Activated naive CD8-positive, alpha-beta T cell treated with anti-CD3 and anti-CD28 coated beads for 36 hours (primary cell): ENCODE results near the gene PLP1. TPM values are rescaled to one million over a fixed set of nuclear protein-coding genes. Genes with fewer than 3 reads are reported as not detected.
"Not testable (repeated sequence)": the region's sequence is repeated elsewhere in the genome, so short reads cannot be mapped to it uniquely, and the experiment has no call there.

Source experiments
- DNase-seq: peaks from one replicate; pipeline ENCODE4 v3.0.0; 2021
- H3K27ac Mint-ChIP-seq: one replicate; pipeline ENCODE4 v1.8.0; 2022; ENCODE audit warnings: mild to moderate bottlenecking, moderate library complexity, mixed read lengths
- H3K27me3 Mint-ChIP-seq: one replicate; pipeline ENCODE4 v1.8.0; 2022; ENCODE audit warnings: mild to moderate bottlenecking, mixed read lengths
- H3K36me3 Mint-ChIP-seq: one replicate; pipeline ENCODE4 v1.8.0; 2021; ENCODE audit warnings: mild to moderate bottlenecking, mixed read lengths
- H3K4me1 Mint-ChIP-seq: one replicate; pipeline ENCODE4 v1.8.0; 2021; ENCODE audit warnings: mixed read lengths
- H3K4me3 Mint-ChIP-seq: one replicate; pipeline ENCODE4 v1.8.0; 2022; ENCODE audit warnings: mild to moderate bottlenecking, moderate library complexity, mixed read lengths
- H3K9me3 Mint-ChIP-seq: one replicate; pipeline ENCODE4 v1.8.0; 2022; ENCODE audit warnings: mixed read lengths
- total RNA-seq, 2 experiments: library from RNA; stranded (reverse); gene quantifications; one replicate each; pipeline ENCODE4 v1.2.3, GENCODE V29; 2021

The PLP1 gene
- total RNA-seq, 2 experiments from 2014 or later, result not detected

DNA sequence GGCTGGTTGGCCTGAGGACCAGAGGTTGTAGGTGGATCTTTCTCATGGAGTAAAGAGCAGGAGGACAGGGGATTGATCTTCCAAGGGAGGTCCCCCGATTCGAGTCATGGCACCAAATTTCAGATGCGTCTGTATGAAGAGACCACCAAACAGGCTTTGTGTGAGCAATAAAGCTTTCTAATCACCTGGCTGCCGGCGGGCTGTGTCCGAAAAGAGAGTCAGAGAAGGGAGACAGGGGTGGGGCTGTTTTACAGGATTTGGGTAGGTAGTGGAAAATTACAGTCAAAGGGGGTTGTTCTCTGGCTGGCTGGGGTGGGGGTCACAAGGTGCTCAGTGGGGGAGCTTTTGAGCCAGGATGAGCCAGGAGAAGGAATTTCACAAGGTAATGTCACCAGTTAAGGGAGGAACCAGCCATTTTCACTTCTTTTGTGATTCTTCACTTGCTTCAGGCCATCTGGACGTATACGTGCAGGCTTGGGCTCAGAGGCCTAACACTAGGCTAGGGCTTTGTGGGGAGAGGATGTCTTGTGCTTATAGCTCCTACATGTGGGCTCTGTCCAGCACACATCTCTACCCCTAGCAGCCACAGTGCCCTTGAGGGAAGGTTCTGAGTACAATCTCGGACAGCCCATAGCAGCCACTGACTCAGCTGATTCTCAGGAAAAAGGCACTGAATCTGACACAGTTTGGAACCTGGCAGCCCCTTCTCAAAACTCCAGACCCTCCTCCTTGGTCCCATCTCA, 9.7 kb upstream of the PLP1 start:
- H3K9me3 Mint-ChIP-seq, H3K4me1 Mint-ChIP-seq, H3K4me3 Mint-ChIP-seq, DNase-seq, H3K27me3 Mint-ChIP-seq, H3K36me3 Mint-ChIP-seq, H3K27ac Mint-ChIP-seq: not testable (repeated sequence)

DNA sequence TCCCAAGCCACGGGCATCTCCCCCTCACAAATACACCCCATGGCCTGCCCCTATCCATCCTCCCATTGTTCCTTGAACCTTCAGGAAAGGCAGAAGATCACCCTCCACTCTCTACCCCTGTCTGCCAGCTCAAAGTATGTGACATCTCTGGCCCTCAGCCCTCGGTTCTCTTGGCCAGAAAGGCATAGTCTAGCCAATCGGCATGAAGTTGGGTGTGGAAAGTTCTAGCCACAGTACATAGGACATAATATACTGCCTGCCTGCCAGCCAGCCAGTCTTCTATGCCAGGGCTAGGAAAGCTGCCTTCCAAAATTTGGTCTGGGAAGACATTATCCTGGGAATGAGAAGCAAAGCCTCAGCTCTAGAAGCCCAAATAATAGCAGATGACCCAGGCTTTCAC, 3.2 kb upstream of the PLP1 start:
- no peaks in the 10 kb centered on the region for H3K36me3 Mint-ChIP-seq
- no peak for DNase-seq
- no peak overlapping the region for H3K27ac Mint-ChIP-seq
- peaks cover 4% of the 10 kb centered on the region for H3K27me3 Mint-ChIP-seq
- no peak overlapping the region for H3K4me3 Mint-ChIP-seq
- H3K9me3 Mint-ChIP-seq, result no peaks in the 10 kb centered on the region
- no peaks in the 10 kb centered on the region for H3K4me1 Mint-ChIP-seq

GRCh38 chrX:103774070-103774642, 2.5 kb upstream of the PLP1 start:
- Mint-ChIP-seq H3K27ac (no peak overlapping the region), H3K36me3 (no peaks in the 10 kb centered on the region), H3K9me3 (no peaks in the 10 kb centered on the region), H3K4me3 (no peak overlapping the region), H3K4me1 (no peaks in the 10 kb centered on the region), H3K27me3 (peaks cover 4% of the 10 kb centered on the region)
- no peak for DNase-seq

DNA sequence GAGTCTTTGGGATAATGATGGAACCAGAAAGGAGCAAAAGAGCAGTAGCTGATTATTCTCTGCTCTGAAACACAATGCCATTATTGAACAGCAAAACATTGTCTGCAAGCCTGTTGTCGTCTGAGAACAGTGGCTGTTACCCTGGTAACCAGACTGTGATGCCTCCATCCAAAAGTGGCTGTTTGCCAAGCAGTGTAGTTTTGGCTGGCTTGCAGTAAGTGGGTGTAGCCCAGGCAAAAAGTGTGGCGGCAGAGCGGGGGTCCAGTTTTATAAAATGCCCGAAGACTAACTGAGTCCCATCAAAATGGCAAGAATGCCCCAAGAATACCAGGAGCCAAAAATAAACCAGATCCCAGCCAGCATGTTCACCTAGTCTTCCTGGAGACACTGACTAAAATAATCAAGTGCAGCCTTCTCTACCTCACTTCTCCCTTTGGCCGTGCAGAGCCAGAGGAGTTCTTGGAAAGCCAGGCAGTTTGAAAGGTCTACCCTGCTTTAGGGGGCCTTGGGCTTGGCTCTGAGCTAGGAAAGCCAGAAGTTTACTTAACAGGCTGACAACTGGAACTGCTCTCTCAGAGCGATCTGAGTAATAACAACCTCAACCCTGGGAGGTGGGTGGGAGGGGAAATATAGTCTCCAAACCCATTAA, 2.6 kb downstream of the PLP1 start:
- Mint-ChIP-seq H3K36me3 (no peaks in the 10 kb centered on the region), H3K9me3 (no peaks in the 10 kb centered on the region), H3K4me3 (no peak overlapping the region), H3K4me1 (no peaks in the 10 kb centered on the region), H3K27me3 (peaks cover 4% of the 10 kb centered on the region), H3K27ac (no peak overlapping the region)
- no peak for DNase-seq

DNA sequence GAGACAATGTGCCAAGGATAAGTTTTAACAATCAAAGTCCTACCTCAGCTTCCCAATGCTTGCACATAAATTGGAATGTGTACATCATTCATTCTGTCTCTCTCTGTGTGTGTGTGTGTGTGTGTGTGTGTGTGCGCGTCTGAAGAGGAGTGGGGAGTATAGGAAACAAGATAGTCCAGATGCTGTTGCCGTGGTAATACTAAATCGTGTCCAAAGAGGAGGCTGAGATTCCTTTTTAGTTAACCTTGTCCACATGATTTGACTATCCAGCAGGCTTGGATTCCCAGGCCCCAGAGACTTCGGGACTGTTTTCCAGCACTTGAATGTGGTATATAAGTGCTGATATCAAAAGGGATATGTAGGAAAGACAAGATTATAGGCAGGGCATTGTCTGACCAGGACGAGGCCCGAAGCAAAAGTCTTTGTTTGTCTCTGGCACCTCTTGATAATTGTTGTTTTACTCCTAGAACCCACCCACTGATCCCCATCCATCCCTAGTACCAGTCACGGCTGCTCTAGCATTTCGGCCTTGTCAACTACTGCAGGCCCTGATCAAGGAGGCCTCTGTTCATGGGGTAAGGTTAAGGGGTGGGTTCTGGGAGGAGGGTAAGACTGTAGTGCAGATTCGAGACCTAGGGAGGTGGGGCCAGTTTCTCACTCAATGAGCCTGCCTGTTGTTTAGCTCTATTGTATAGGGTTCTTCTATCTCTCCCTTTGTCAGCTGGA, 3.9 kb downstream of the PLP1 start:
- H3K36me3 Mint-ChIP-seq, result no peaks in the 10 kb centered on the region
- DNase-seq, result no peak
- no peaks in the 10 kb centered on the region for H3K27me3 Mint-ChIP-seq
- H3K27ac Mint-ChIP-seq, result no peak overlapping the region
- H3K4me3 Mint-ChIP-seq, result no peak overlapping the region
- H3K4me1 Mint-ChIP-seq, result no peaks in the 10 kb centered on the region
- no peaks in the 10 kb centered on the region for H3K9me3 Mint-ChIP-seq

- H3K27me3 Mint-ChIP-seq, result no peaks in the 10 kb centered on the region
- no peaks in the 10 kb centered on the region for H3K9me3 Mint-ChIP-seq
- no peaks in the 10 kb centered on the region for H3K4me1 Mint-ChIP-seq
- H3K27ac Mint-ChIP-seq, result no peak overlapping the region
- no peaks in the 10 kb centered on the region for H3K36me3 Mint-ChIP-seq
- DNase-seq, result no peak
- no peak overlapping the region for H3K4me3 Mint-ChIP-seq
These were observed 4.4 kb downstream of the PLP1 start for GRCh38 chrX:103781062-103781402.

- Mint-ChIP-seq H3K27ac (no peak overlapping the region), H3K27me3 (no peaks in the 10 kb centered on the region), H3K9me3 (no peaks in the 10 kb centered on the region), H3K4me3 (no peak overlapping the region), H3K4me1 (no peaks in the 10 kb centered on the region), H3K36me3 (no peaks in the 10 kb centered on the region)
- no peak for DNase-seq
These were observed 5.1 kb downstream of the PLP1 start for GRCh38 chrX:103781706-103782105.

GRCh38 chrX:103782640-103783039, 6.0 kb downstream of the PLP1 start:
- H3K27me3 Mint-ChIP-seq, result no peaks in the 10 kb centered on the region
- no peak overlapping the region for H3K4me3 Mint-ChIP-seq
- H3K9me3 Mint-ChIP-seq, result no peaks in the 10 kb centered on the region
- no peak overlapping the region for H3K27ac Mint-ChIP-seq
- H3K4me1 Mint-ChIP-seq, result no peaks in the 10 kb centered on the region
- H3K36me3 Mint-ChIP-seq, result no peaks in the 10 kb centered on the region
- DNase-seq, result no peak

- Mint-ChIP-seq H3K4me1 (no peaks in the 10 kb centered on the region), H3K4me3 (no peak overlapping the region), H3K9me3 (no peaks in the 10 kb centered on the region), H3K27ac (no peak overlapping the region), H3K27me3 (no peaks in the 10 kb centered on the region), H3K36me3 (no peaks in the 10 kb centered on the region)
- no peak for DNase-seq
These were observed 6.6 kb downstream of the PLP1 start for GRCh38 chrX:103783196-103783595.

DNA sequence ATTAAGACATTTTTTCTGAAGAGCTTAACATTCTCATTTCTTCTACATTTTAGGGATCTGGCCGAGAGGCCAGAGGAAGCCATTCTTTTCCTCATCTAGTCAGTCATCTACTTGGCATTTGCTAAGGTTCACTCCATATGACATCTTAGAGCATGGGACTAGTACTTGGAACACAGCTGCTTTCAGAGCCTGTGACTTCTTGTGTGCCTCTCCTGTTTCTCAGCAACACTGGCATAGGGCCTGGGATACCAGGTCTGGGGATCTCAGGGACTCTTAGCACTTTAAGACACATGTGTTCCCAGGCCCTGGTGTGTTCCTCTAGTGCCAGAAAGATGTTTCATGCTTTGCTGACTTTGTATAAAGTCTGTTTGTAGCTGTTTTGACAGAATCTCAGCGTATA, 7.3 kb downstream of the PLP1 start:
- H3K4me3 Mint-ChIP-seq, result no peak overlapping the region
- DNase-seq, result no peak
- no peaks in the 10 kb centered on the region for H3K36me3 Mint-ChIP-seq
- H3K9me3 Mint-ChIP-seq, result no peaks in the 10 kb centered on the region
- no peak overlapping the region for H3K27ac Mint-ChIP-seq
- no peaks in the 10 kb centered on the region for H3K27me3 Mint-ChIP-seq
- no peaks in the 10 kb centered on the region for H3K4me1 Mint-ChIP-seq

DNA sequence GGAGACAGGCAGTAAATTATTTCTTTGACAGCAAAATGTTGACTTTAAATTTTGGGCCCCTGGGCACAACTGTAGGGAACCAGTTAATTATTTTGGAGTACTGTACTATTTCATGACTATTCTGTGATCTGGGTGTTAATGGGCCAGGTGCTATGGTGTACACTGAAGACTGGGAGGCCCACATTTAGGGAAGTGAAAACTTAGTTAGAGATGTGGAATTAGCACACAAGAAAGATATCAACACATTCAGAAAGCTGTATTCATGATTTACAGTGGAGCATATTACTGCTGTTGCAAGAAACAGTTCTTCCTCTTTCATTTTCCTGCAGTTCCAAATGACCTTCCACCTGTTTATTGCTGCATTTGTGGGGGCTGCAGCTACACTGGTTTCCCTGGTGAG, 12.4 kb downstream of the PLP1 start:
- H3K27ac Mint-ChIP-seq, result no peak overlapping the region
- H3K4me1 Mint-ChIP-seq, result no peaks in the 10 kb centered on the region
- no peak for DNase-seq
- no peaks in the 10 kb centered on the region for H3K9me3 Mint-ChIP-seq
- no peaks in the 10 kb centered on the region for H3K27me3 Mint-ChIP-seq
- H3K36me3 Mint-ChIP-seq, result no peaks in the 10 kb centered on the region
- H3K4me3 Mint-ChIP-seq, result no peak overlapping the region

DNA sequence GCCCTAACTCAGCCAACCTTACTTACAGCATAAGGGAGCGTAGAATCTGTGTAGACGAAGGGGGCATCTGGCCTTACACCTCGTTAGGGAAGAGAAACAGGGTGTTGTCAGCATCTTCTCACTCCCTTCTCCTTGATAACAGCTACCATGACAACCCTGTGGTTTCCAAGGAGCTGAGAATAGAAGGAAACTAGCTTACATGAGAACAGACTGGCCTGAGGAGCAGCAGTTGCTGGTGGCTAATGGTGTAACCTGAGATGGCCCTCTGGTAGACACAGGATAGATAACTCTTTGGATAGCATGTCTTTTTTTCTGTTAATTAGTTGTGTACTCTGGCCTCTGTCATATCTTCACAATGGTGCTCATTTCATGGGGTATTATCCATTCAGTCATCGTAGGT, 14.6 kb downstream of the PLP1 start:
- no peaks in the 10 kb centered on the region for H3K4me1 Mint-ChIP-seq
- DNase-seq, result no peak
- H3K4me3 Mint-ChIP-seq, result no peak overlapping the region
- no peaks in the 10 kb centered on the region for H3K9me3 Mint-ChIP-seq
- H3K27me3 Mint-ChIP-seq, result no peaks in the 10 kb centered on the region
- H3K27ac Mint-ChIP-seq, result no peak overlapping the region
- no peaks in the 10 kb centered on the region for H3K36me3 Mint-ChIP-seq

GRCh38 chrX:103791826-103792485, 15.3 kb downstream of the PLP1 start:
- Mint-ChIP-seq H3K36me3 (no peaks in the 10 kb centered on the region), H3K27ac (no peak overlapping the region), H3K27me3 (no peaks in the 10 kb centered on the region), H3K4me3 (no peak overlapping the region), H3K4me1 (no peaks in the 10 kb centered on the region), H3K9me3 (no peaks in the 10 kb centered on the region)
- DNase-seq, result no peak

GRCh38 chrX:103792916-103793544, 16.4 kb downstream of the PLP1 start:
- H3K9me3 Mint-ChIP-seq, result no peaks in the 10 kb centered on the region

DNA sequence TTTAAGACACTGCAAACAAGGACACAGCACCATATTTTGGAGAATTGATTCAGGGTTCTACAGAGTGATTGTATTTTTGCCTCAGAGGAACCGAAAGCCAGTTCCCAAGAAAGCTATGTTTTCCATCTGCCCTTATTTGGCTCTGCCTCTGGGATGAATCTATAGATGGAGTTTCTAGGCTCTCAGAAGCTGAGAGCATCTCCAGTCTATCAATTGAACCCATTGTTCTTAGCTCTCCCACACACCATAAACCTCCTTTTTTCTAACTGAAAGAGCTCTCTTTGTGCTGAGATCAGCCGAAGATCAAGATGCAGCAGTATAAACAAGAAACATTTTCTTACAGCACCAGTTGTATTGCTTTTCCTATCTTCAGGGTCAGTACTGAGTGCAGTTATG, 16.9 kb downstream of the PLP1 start:
- H3K36me3 Mint-ChIP-seq, result no peaks in the 10 kb centered on the region
- H3K9me3 Mint-ChIP-seq, result no peaks in the 10 kb centered on the region
- no peak for DNase-seq
- H3K4me1 Mint-ChIP-seq, result no peaks in the 10 kb centered on the region
- no peak overlapping the region for H3K4me3 Mint-ChIP-seq
- H3K27me3 Mint-ChIP-seq, result no peaks in the 10 kb centered on the region
- H3K27ac Mint-ChIP-seq, result no peak overlapping the region

More at GRCh38 chrX:103792916-103793544, 16.4 kb downstream of the PLP1 start:
- H3K27me3 Mint-ChIP-seq, result no peaks in the 10 kb centered on the region
- no peaks in the 10 kb centered on the region for H3K4me1 Mint-ChIP-seq
- H3K27ac Mint-ChIP-seq, result no peak overlapping the region
- DNase-seq, result no peak
- no peaks in the 10 kb centered on the region for H3K36me3 Mint-ChIP-seq
- H3K4me3 Mint-ChIP-seq, result no peak overlapping the region
